Tibial nerve (tissue), 4 donors: ENCODE measurements around the gene HPS4. TPM values are rescaled to one million over a fixed set of nuclear protein-coding genes. Genes with fewer than 3 reads are reported as not detected.

ENCODE experiments used
- DNase-seq, 2 donors: peaks; one replicate each; pipeline ENCODE4 v3.0.0-alpha.2; 2019; ENCODE audit warnings: low spot score in 2 of 2
- H3K27ac ChIP-seq, 4 donors: fragments of 200-600 bp; sonication (generic) in 3 of 4; one replicate each; pipeline ENCODE4 v1.5.1; 2017 to 2019; ENCODE audit warnings: mild to moderate bottlenecking in 1 of 4
- H3K27me3 ChIP-seq, 2 donors: fragments of 200-600 bp; sonication (generic) in 1 of 2; one replicate each; pipeline versions ENCODE4 v1.5.1 to v1.6.0; 2017 to 2019
- H3K36me3 ChIP-seq, 3 donors: fragments of 200-600 bp; sonication (generic); one replicate each; pipeline ENCODE4 v1.5.1; 2018 to 2019
- H3K4me1 ChIP-seq, 4 donors: fragments of 200-600 bp; sonication (generic) in 3 of 4; one replicate each; pipeline ENCODE4 v1.5.1; 2017 to 2019
- H3K4me3 ChIP-seq, 4 donors: fragments of 200-600 bp; sonication (generic) in 3 of 4; one replicate each; pipeline ENCODE4 v1.5.1; 2017 to 2019; ENCODE audit warnings: mild to moderate bottlenecking in 1 of 4, moderate library complexity in 1 of 4
- H3K9me3 ChIP-seq, 4 donors: fragments of 200-600 bp; sonication (generic) in 3 of 4; one replicate each; pipeline ENCODE4 v1.5.1; 2017 to 2019
- EP300 ChIP-seq, 2 donors: sonication (generic); formaldehyde crosslinking; IDR thresholded peaks; one replicate each; pipeline ENCODE4 v1.6.1; 2017; ENCODE audit warnings: antibody characterized with exemption in 2 of 2, mild to moderate bottlenecking in 1 of 2
- POLR2A ChIP-seq, 2 donors: fragments of 450-650 bp; IDR thresholded peaks; one replicate each; pipeline ENCODE4 v1.6.1; 2017; ENCODE audit warnings: antibody characterized with exemption in 2 of 2, mild to moderate bottlenecking in 2 of 2, moderate library complexity in 2 of 2
- WGBS, 2 donors: methylation state at CpG; one replicate each; pipeline ENCODE4 v1.1.5; 2018; 5-methylcytosine and 5-hydroxymethylcytosine counted together
- total RNA-seq, 4 donors: library from RNA; depleted of rRNA; stranded (reverse); fragments of >200 nt; gene quantifications; one replicate each; pipeline ENCODE4 v1.1.0, GENCODE V29; 2016
- TF ChIP-seq, protein P1 (sequence below), 5 experiments: fragments of 200-600 bp in 3 of 5; fragments of 450-650 bp in 2 of 5; sonication (generic) in 3 of 5; IDR thresholded peaks; one replicate each; pipeline ENCODE4 v1.5.1; 2016 to 2019; ENCODE audit warnings: antibody characterized with exemption in 5 of 5, mild to moderate bottlenecking in 3 of 5, moderate library complexity in 2 of 5

HPS4 gene
- total RNA-seq, 4 donors from 2014 or later: 32.7 to 62.3 (median 46.0) TPM

DNA sequence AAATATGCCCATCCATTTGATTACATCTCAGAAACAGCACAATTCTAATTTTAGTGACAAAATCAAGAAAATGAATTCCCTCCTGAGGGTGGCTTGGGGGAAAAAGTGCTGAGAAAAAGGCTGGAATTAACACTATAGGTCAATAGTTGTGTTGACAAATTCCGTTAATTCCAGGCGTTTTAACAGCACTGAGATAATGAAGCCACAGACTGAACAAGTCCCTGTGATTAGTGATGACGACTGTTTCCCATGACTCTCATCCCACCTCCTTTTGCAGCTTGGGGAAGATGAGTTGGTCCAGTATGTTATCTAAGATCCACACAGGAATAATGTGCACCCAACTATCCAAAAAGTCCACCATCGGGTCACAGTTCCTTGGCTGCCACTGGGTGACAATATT is 12.9 kb upstream of the HPS4 start:
- TF ChIP-seq EP300 (IDR thresholded peaks at IDR 0.05): no peak
- no peak for TF ChIP-seq POLR2A (IDR thresholded peaks at IDR 0.05)
- TF ChIP-seq, protein P1, sequence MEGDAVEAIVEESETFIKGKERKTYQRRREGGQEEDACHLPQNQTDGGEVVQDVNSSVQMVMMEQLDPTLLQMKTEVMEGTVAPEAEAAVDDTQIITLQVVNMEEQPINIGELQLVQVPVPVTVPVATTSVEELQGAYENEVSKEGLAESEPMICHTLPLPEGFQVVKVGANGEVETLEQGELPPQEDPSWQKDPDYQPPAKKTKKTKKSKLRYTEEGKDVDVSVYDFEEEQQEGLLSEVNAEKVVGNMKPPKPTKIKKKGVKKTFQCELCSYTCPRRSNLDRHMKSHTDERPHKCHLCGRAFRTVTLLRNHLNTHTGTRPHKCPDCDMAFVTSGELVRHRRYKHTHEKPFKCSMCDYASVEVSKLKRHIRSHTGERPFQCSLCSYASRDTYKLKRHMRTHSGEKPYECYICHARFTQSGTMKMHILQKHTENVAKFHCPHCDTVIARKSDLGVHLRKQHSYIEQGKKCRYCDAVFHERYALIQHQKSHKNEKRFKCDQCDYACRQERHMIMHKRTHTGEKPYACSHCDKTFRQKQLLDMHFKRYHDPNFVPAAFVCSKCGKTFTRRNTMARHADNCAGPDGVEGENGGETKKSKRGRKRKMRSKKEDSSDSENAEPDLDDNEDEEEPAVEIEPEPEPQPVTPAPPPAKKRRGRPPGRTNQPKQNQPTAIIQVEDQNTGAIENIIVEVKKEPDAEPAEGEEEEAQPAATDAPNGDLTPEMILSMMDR (IDR thresholded peaks at IDR 0.05): no peak
- Histone ChIP-seq H3K27me3 (no peaks in the 10 kb centered on the region), H3K4me1 (no peaks in the 10 kb centered on the region), H3K9me3 (no peaks in the 10 kb centered on the region), H3K36me3 (peaks cover 5 to 100% (median 54%) of the 10 kb centered on the region in 3 donors), H3K27ac (no peak overlapping the region), H3K4me3 (no peak overlapping the region)
- no peak for DNase-seq
- 73 to 85% methylated on average over 4 of the region's 4 CpGs for WGBS, 2 donors

DNA sequence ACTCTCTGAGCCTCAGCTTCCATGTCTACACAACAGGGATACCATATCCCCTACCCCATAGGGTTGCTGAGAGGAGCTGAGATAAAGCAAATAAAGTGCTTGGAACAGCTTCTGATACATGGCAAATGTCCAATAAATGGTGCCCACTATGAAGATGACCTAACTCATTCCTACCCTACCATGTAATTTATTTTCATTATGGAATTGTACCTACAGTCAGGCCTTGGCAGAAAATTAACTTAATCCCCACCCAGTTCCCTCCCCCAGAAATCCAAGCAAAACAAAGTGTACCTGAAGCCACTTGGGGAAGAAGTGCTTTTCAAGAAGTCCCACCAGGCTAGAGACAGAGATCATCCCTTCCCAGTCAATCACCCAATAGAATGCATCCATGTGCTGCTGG is 10.9 kb upstream of the HPS4 start:
- no peaks in the 10 kb centered on the region for H3K4me1 ChIP-seq

DNA sequence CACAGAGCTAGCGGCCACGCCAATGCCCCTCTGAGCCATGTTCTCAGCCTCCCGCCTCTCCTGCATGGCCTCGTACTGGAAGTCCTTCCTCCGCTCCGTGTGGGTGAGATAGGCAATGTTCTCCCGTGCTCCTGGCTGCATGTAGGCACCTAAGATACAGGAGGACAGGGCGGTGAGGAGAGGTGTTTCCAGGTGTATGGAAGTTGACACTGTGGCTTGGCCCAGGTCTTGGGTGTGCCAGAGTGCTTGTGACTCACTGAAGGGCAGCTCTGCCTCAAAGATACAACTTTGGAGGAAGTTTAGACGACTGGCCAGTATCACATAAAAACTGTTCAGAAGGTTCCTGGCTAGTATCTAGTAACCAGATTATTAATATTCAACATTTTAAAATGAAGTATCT is 8.6 kb upstream of the HPS4 start:
- peaks cover 5 to 100% (median 52%) of the 10 kb centered on the region in 3 donors for H3K36me3 ChIP-seq
- no peak for TF ChIP-seq EP300 (IDR thresholded peaks at IDR 0.05)
- TF ChIP-seq POLR2A (IDR thresholded peaks at IDR 0.05): no peak
- TF ChIP-seq, protein P1 (IDR thresholded peaks at IDR 0.05): no peak
- no peak overlapping the region for H3K27ac ChIP-seq
- no peak overlapping the region for H3K4me3 ChIP-seq
- no peaks in the 10 kb centered on the region for H3K4me1 ChIP-seq
- H3K27me3 ChIP-seq: no peaks in the 10 kb centered on the region
- WGBS, 2 donors: 90 to 95% methylated on average over 9 of the region's 9 CpGs
- DNase-seq: no peak
- no peaks in the 10 kb centered on the region for H3K9me3 ChIP-seq

More for the DNA sequence above, 10.9 kb upstream of the HPS4 start:
- H3K27me3 ChIP-seq: no peaks in the 10 kb centered on the region
- TF ChIP-seq EP300 (IDR thresholded peaks at IDR 0.05): no peak
- no peaks in the 10 kb centered on the region for H3K9me3 ChIP-seq
- H3K4me3 ChIP-seq: no peak overlapping the region
- no peak for DNase-seq
- peaks cover 5 to 100% (median 53%) of the 10 kb centered on the region in 3 donors for H3K36me3 ChIP-seq
- no peak overlapping the region for H3K27ac ChIP-seq

DNA sequence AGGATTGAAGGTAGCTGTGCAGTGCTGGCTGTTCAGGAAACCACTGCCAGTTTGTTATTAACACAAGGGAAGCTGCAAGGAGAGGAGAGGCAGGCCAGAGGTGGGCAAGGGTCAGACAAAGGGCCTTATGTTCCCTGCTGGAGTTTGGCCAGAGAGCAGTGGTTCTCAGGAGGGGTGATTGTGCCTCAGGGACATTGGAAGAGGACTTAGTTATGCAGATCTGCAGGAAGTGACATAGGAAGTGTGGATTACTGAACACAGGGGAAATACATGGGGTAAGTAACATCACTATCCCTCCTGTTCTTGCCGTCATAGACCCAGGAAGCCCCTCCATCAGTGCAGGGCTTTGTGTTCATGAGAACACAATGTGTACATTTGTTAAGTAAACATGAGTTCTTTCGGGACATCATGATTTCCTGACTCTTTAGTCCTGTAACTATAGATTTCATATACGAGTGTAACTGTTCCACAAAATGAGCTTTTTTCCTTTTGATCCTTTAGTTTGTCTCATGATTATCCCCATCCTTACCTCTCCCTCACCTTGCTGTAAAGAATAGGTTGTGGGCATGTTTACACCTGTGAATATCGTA is 6.0 kb upstream of the HPS4 start:
- Histone ChIP-seq H3K27me3 (no peaks in the 10 kb centered on the region), H3K27ac (no peak overlapping the region), H3K4me3 (no peak overlapping the region), H3K36me3 (peaks cover 0 to 88% (median 33%) of the 10 kb centered on the region in 3 donors), H3K9me3 (no peaks in the 10 kb centered on the region), H3K4me1 (peaks cover 0 to 17% (median 4%) of the 10 kb centered on the region in 4 donors)
- WGBS, 2 donors: 46 to 52% methylated on average over 4 of the region's 4 CpGs
- DNase-seq: no peak
- TF ChIP-seq, protein P1 (IDR thresholded peaks at IDR 0.05): no peak
- TF ChIP-seq POLR2A (IDR thresholded peaks at IDR 0.05) (no peak), EP300 (IDR thresholded peaks at IDR 0.05) (no peak)

DNA sequence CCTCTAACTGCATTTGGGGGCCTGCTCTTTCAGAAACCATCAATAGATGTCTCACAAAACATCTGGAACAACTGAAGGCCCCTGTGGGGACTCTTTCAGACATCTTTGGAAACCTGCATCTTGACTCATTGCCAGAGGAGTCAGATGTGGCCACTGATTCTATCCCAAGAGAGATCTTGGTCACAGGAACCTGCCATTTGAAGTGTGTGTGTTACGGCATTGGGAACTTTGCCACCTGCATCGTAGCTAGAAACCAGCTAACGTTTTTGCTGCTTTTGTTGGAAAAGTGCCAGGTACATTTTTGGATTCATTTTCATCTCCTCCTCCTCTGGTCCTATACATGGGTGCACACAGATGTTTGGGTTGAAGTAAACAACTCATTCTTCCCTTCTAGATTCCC is 4.4 kb upstream of the HPS4 start:
- Histone ChIP-seq H3K36me3 (peaks cover 0 to 73% (median 21%) of the 10 kb centered on the region in 3 donors), H3K27me3 (no peaks in the 10 kb centered on the region), H3K4me1 (peaks cover 0 to 25% (median 11%) of the 10 kb centered on the region in 4 donors), H3K27ac (no peak overlapping the region), H3K9me3 (no peaks in the 10 kb centered on the region), H3K4me3 (no peak overlapping the region)
- TF ChIP-seq, protein P1 (IDR thresholded peaks at IDR 0.05): no peak
- TF ChIP-seq POLR2A (IDR thresholded peaks at IDR 0.05): no peak
- no peak for TF ChIP-seq EP300 (IDR thresholded peaks at IDR 0.05)
- DNase-seq: no peak
- WGBS, 2 donors: 41 to 44% methylated on average over 3 of the region's 3 CpGs
